HG03354 (cell line): Measurements from ENCODE around the gene GSN.
A peak's percentile ranks its signal among the peaks of the same experiment; 100 is the strongest.

Source experiments
- ATAC-seq: cut with Tn5 transposase; IDR thresholded peaks from one replicate; pipeline ENCODE4 v1.9.1; 2021; ENCODE audit warnings: mild to moderate bottlenecking; ENCODE audit not compliant: unreplicated experiment, poor library complexity, severe bottlenecking

The GSN gene

GRCh38 chr9:121242219-121242958, 25.6 kb upstream of the GSN start:
- ATAC-seq = no peak

GRCh38 chr9:121242959-121243346, 25.0 kb upstream of the GSN start:
- no peak for ATAC-seq

DNA sequence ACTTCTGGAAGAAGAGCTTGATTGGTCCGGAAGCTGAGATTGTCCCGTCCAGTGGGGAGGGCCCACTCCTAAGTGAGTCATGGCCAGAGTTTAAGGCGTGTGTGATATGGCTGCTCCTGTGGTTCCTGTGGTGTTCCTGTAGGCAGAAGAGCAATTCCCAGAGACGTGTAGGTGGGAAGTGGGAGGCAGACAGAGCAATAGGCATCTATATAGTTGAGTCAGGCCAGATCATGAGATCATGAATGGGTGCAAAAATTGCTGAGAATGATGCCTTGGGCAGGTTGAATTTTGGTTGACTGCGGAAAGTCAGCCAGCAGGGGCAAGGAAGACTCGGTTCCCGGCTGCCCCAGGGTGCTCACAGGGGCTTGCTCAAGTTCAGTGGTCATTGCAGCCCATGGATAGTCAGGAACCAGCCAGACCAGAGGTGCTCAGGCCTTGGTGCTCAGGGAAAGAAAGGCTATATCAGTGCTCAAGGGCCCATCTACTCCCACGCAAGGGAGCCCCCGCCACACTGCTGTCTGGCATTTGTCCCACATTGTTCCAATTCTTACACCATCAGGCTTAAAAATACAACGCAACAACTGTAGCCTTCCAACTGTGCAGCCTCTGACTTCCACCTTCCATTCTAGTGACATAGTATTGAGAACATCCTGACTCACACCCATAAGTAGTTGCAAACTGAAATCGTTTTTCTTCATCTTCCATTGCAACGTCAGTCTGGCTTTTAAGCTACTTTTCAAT, 21.0 kb upstream of the GSN start:
- no peak for ATAC-seq

- ATAC-seq = peak; percentile 52
Measured at GRCh38 chr9:121249563-121249962, 18.4 kb upstream of the GSN start.

DNA sequence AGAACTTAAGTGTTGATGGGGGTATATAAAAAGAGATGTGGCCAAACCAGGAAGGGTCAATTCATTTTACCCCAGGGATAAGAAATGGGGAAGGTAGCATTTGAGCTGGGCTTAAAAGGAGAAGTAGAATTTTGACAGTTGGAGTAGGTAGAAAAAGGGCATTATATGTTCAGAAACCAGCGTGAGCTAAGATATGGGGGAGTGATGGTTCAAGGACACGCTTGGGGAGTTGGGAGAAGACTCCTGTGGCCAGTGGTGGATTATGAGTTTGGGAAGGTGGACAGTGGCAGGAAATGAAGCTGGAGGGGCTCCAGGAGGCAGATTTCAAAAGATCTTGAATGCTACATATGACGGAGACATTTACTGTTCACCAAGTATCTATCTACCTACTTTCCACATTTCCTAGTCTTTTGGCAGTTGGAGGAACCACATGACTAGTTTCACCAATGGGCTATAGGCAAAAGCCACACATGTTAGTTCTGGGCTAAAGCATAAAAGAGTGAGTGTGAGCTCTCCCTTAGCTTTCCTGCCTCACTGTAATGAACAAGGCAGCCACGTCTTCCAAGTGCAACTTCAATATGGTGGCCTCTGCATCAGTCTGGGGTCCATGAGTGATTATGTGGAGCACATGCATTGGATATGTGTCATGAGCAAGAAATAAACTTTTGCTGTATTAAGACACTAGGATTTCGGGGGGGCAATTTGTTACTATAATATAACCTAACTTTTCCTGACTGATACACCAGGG, 15.7 kb upstream of the GSN start:
- ATAC-seq = no peak

- ATAC-seq = no peak
Measured at GRCh38 chr9:121253162-121253561, 14.8 kb upstream of the GSN start.

DNA sequence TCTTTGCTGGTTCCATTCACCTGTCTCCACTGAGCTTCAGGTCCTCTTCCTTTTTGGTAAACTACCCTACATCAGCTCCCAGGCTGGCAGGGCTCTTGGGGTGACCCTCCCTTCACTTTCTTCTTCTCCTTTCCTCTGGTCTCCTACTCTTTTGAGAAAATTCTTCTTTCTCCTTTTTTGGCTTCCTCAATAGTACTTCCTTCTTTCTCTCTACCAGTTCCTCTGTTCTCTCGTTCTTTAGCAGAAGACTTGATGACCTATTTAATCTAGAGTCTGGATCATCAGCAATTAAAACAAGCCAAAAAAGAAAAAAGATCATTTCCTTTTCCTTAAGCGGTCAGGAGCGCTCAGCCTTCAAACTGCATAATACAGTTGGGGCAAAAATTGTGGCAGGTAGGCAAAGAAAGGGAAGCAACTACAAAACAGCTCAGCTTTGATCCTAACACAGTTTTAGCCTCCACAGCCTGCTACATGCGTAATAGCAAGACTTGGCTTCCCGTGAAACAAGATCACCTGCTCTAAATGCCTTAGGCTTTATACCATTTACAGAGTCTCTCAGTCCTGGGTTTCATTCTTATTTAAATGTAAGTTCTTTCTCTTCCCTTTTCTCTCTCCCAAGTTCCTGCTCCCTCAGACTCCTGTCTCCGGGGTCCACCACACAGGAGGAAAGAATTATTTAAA, 14.0 kb upstream of the GSN start:
- ATAC-seq = no peak

- no peak for ATAC-seq
Measured at GRCh38 chr9:121259498-121259897, 8.5 kb upstream of the GSN start.

- ATAC-seq = no peak
Measured at GRCh38 chr9:121259935-121260334, 8.0 kb upstream of the GSN start.

- ATAC-seq = no peak
Measured at GRCh38 chr9:121260457-121261106, 7.4 kb upstream of the GSN start.

- no peak for ATAC-seq
Measured at GRCh38 chr9:121261107-121261460, 6.9 kb upstream of the GSN start.

DNA sequence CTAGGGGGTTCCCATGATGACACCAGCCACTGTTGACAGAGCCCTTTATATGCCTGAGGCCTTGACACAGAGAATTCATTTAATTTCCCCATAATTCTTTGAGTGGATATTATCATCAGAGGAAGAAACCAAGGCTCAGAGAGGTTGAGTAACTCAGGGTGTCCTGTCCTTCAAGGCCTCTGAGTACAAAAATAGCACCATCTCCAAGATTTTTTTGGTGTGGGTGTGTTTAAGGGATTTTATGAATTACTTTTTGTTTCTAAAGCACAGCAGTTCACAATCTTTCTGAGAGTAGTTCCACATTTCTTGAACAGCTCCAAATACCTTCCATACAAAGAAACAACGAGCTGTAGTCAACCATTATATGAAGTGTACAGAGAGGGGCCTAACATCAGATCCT, 6.2 kb upstream of the GSN start:
- ATAC-seq = no peak

DNA sequence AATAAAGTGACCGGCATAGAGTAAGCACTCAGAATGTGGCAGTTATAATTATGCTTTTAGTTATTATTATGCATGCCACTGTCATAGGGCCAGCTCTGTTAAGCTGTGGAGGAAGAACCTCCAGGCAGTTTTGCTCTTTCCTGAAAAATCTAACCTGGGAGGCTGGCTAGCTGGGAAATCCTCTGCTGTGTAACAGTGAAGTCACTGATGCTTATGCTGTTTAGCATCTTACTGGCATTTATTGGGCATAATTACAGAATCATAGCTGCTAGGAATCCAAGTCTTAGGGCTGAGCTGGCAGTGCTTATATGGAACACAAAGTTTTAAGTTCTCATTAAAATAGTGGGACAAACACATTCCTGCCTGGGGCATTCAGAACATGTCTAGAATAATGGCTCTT, 5.5 kb upstream of the GSN start:
- no peak for ATAC-seq

DNA sequence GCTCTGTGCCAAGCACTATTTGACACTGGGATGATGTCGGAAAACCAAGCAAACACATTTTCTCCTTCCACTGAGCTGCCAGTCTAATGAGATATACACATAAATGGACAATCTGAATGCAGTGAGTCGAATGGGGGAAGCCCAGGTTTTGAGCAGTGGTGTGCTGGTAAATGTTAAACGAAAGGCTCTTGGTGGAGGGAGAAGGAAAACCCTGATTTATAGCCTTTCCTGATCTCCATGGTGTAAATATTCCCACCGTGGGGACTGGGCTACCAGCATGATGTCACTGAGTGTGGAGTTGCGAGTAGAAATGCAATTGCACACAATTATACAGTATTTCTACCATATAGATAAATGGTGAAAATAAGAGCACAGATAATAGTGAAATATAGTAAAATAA, 5.0 kb upstream of the GSN start:
- ATAC-seq = no peak

- no peak for ATAC-seq
Measured at GRCh38 chr9:121266356-121266755, 1.6 kb upstream of the GSN start.

GRCh38 chr9:121266906-121267650, 884 bp upstream of the GSN start:
- ATAC-seq = no peak

DNA sequence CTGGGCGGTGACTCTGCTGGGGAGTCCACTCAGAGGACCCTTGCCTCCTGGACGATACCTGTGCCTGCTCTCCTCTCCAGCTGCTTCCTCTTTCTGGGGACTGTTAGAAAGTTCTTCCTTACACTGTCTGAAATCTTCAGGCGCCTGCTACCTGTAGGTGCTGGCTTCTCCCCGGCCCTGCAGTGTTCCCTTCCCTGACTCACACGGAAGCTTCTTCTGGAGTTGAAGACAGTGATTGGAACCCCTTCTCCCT, 562 bp downstream of the GSN start:
- ATAC-seq = peak; percentile 48

DNA sequence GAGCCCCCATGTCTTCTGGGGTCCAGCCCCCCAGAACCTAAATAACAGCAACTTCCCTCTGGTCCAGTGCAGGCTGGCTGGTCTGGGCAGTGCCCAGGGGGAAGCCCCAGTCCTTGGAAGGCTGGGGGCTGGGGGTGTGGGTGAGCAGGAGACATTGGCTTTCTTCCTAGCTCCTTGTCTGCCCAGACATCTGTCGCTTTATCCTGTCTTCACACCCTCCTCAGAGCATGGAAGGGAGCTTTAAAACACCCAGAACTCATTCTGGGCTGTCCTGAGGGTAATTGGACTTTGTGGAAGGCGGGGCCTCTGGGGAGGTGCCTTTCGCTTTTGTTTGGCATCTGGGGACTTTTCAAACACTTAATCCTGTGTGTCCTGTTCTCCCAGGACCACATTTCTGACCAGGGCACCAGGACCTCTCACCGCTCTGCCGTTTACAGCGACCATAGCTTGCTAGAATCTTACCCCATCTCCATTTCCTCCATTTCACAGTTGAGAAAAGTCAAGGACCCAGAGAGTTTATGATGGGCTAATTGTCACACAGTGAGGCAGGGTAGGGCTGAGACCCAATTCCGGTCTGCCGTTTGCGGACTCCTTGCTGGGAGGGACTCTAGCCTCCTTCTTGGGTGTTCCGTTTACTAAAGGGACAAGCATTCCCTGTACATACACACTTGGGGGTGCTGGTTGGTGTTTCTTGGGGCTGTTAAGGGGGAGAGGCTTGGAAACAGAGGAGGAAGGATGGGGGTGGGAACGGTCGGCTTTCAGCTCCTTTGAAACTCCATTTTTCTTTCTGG, 1.1 kb downstream of the GSN start:
- peak; percentile 15 for ATAC-seq
